Hematopoietic multipotent progenitor cell treated with erythropoietin and hydrocortisone succinate and interleukin-3 and kit ligand, for 8 days (in vitro differentiated cells): ENCODE results near the gene PAX5.

Experiments
- DNase-seq: peaks from one replicate; pipeline ENCODE4 v3.0.0-alpha.2; 2015

The PAX5 gene

GRCh38 chr9:36897478-36897877 lies 136.6 kb downstream of the PAX5 start:
- no peak for DNase-seq

GRCh38 chr9:36897019-36897418 lies 137.0 kb downstream of the PAX5 start:
- DNase-seq, result no peak

GRCh38 chr9:36896296-36896695 lies 137.8 kb downstream of the PAX5 start:
- no peak for DNase-seq

GRCh38 chr9:36895744-36896260 lies 138.3 kb downstream of the PAX5 start:
- DNase-seq, result no peak

GRCh38 chr9:36894695-36895310 lies 139.3 kb downstream of the PAX5 start:
- no peak for DNase-seq

- no peak for DNase-seq
These were observed 140.2 kb downstream of the PAX5 start for GRCh38 chr9:36893911-36894310.

- no peak for DNase-seq
These were observed 140.9 kb downstream of the PAX5 start for GRCh38 chr9:36893184-36893583.

GRCh38 chr9:36892279-36892678 lies 141.8 kb downstream of the PAX5 start:
- no peak for DNase-seq

GRCh38 chr9:36891341-36891811 lies 142.7 kb downstream of the PAX5 start:
- no peak for DNase-seq

- no peak for DNase-seq
These were observed 144.2 kb downstream of the PAX5 start for GRCh38 chr9:36889844-36890243.

- DNase-seq, result no peak
These were observed 145.5 kb downstream of the PAX5 start for GRCh38 chr9:36888551-36888950.

- no peak for DNase-seq
These were observed 149.3 kb downstream of the PAX5 start for GRCh38 chr9:36884721-36885120.

GRCh38 chr9:36882594-36882993 lies 151.5 kb downstream of the PAX5 start:
- no peak for DNase-seq

GRCh38 chr9:36881743-36882441 lies 152.2 kb downstream of the PAX5 start:
- no peak for DNase-seq

- DNase-seq, result no peak
These were observed 152.8 kb downstream of the PAX5 start for GRCh38 chr9:36881316-36881715.

- no peak for DNase-seq
These were observed 154.0 kb downstream of the PAX5 start for GRCh38 chr9:36880075-36880474.

GRCh38 chr9:36878986-36879982 lies 154.8 kb downstream of the PAX5 start:
- peak; percentile 67 for DNase-seq

GRCh38 chr9:36877239-36877638 lies 156.8 kb downstream of the PAX5 start:
- DNase-seq, result no peak

GRCh38 chr9:36876056-36876455 lies 158.0 kb downstream of the PAX5 start:
- no peak for DNase-seq

- no peak for DNase-seq
These were observed 159.1 kb downstream of the PAX5 start for GRCh38 chr9:36874921-36875320.

GRCh38 chr9:36874261-36874660 lies 159.8 kb downstream of the PAX5 start:
- DNase-seq, result no peak

GRCh38 chr9:36873247-36873875 lies 160.7 kb downstream of the PAX5 start:
- DNase-seq, result peak; percentile 68

- no peak for DNase-seq
These were observed 161.4 kb downstream of the PAX5 start for GRCh38 chr9:36872641-36873040.
